SU-DHL-6 (cell line): ENCODE measurements around the gene FIZ1.

ENCODE experiments used
- CTCF ChIP-seq: fragments of 200-600 bp; sonication (generic); IDR thresholded peaks from one replicate; pipeline ENCODE4 v1.5.1; 2017; ENCODE audit warnings: antibody characterized with exemption, mild to moderate bottlenecking, low read length, moderate library complexity; ENCODE audit not compliant: insufficient read depth, poor library complexity, severe bottlenecking
- EZH2phosphoT487 ChIP-seq: fragments of 200-600 bp; sonication (generic), shearing (Covaris generic); conservative IDR thresholded peaks from 2 replicates; pipeline ENCODE4 v1.6.1; 2018; ENCODE audit warnings: mild to moderate bottlenecking, antibody characterized with exemption, low read length, moderate library complexity, mixed read lengths

GRCh38 chr19:55598719-55599467 is 424 bp downstream of the FIZ1 start:
- TF ChIP-seq CTCF (no peak), EZH2phosphoT487 (no peak)
